A549 (cell line): ENCODE results near the gene MTG1. TPM values are rescaled to one million over a fixed set of nuclear protein-coding genes. Genes with fewer than 3 reads are reported as not detected.

Experiments used
- ATAC-seq, 2 experiments: fragments of 200-7000 bp in 1 of 2; fragments of >200 bp in 1 of 2; cut with Nextera tagmentation in 1 of 2; cut with Tn5 transposase in 1 of 2; 3 replicates each; pipeline versions ENCODE4 v1.8.0 to v1.9.1; 2018 to 2020; ENCODE audit warnings: mild to moderate bottlenecking in 1 of 2, moderate library complexity in 1 of 2
- CTCF ChIA-PET: fragments of 300-600 bp; sonication (Branson Sonifier 250); formaldehyde crosslinking; extraction: SDS; loops from one replicate; lab custom pipeline; 2021; ENCODE audit warnings: antibody characterized with exemption, inconsistent platforms; lab: Yijun Ruan, JAX
- POLR2A ChIA-PET: fragments of 350-600 bp; formaldehyde crosslinking; extraction: SDS; loops from one replicate; lab custom pipeline; 2021; ENCODE audit warnings: antibody characterized with exemption, inconsistent platforms; lab: Yijun Ruan, JAX
- DNase-seq, 2 experiments: peaks; one replicate each; pipeline versions ENCODE4 v3.0.0 to v3.0.0-alpha.2; 2011 to 2016; ENCODE audit warnings: low read depth in 1 of 2, low spot score in 1 of 2
- FAIRE-seq: peaks from 2 replicates; lab custom pipeline; 2011; peaks lifted over from hg19 to GRCh38; lab: Jason Lieb, UNC
- H3K27ac ChIP-seq, 2 experiments: fragments of >200 bp; sonication (Bioruptor Twin); formaldehyde crosslinking; 3 replicates each; pipeline ENCODE4 v1.5.1; 2016 to 2017
- H3K4me1 ChIP-seq: fragments of >200 bp; sonication (Bioruptor Twin); formaldehyde crosslinking; 3 replicates; pipeline ENCODE4 v1.6.1; 2016
- H3K4me2 ChIP-seq: fragments of >200 bp; sonication (Bioruptor Twin); formaldehyde crosslinking; 3 replicates; pipeline ENCODE4 v1.6.1; 2016
- H3K4me3 ChIP-seq: fragments of >200 bp; sonication (Bioruptor Twin); formaldehyde crosslinking; 3 replicates; pipeline ENCODE4 v1.5.1; 2016
- H3K9me3 ChIP-seq: fragments of >200 bp; sonication (Bioruptor Twin); formaldehyde crosslinking; 3 replicates; pipeline ENCODE4 v1.6.1; 2016
- BHLHE40 ChIP-seq: IDR thresholded peaks from 2 replicates; pipeline ENCODE4 v1.6.1; 2012; ENCODE audit warnings: low read depth, low read length, inconsistent platforms
- CBX8 ChIP-seq: fragments of 200-600 bp; sonication (generic); IDR thresholded peaks from 2 replicates; pipeline ENCODE4 v1.6.1; 2016
- CEBPB ChIP-seq, 2 experiments: fragments of >200 bp in 1 of 2; sonication (Bioruptor Twin) in 1 of 2; formaldehyde crosslinking in 1 of 2; IDR thresholded peaks; 2 replicates each; pipeline ENCODE4 v1.6.1; 2012 to 2016
- CHD2 ChIP-seq: fragments of 150-350 bp; IDR thresholded peaks from 2 replicates; pipeline ENCODE4 v1.6.1; 2014; ENCODE audit warnings: low read length; ENCODE audit not compliant: partially characterized antibody
- E2F6 ChIP-seq: IDR thresholded peaks from 2 replicates; pipeline ENCODE4 v1.6.1; 2012; ENCODE audit warnings: low read depth, borderline replicate concordance
- EHF ChIP-seq: fragments of 250-450 bp; sonication (Bioruptor Pico); IDR thresholded peaks from 2 replicates; pipeline ENCODE4 v1.5.0; 2020; ENCODE audit warnings: mild to moderate bottlenecking
- EP300 ChIP-seq, 2 experiments: fragments of >200 bp; sonication (Bioruptor Twin); formaldehyde crosslinking; IDR thresholded peaks; 2 replicates in 1 of 2; 3 replicates in 1 of 2; pipeline ENCODE4 v1.6.1; 2016 to 2017
- FOXS1 ChIP-seq: fragments of 250-450 bp; sonication (Bioruptor Pico); IDR thresholded peaks from 2 replicates; pipeline ENCODE4 v1.5.0; 2020; ENCODE audit warnings: mild to moderate bottlenecking, moderate library complexity
- HOXA7 ChIP-seq: fragments of 250-450 bp; sonication (Bioruptor Pico); IDR thresholded peaks from 2 replicates; pipeline ENCODE4 v1.5.0; 2020; ENCODE audit warnings: mild to moderate bottlenecking, moderate library complexity
- HOXB13 ChIP-seq: fragments of 250-450 bp; sonication (Bioruptor Pico); IDR thresholded peaks from 2 replicates; pipeline ENCODE4 v1.5.0; 2020; ENCODE audit warnings: low read depth, mild to moderate bottlenecking, moderate library complexity
- JUNB ChIP-seq: fragments of >200 bp; sonication (Bioruptor Twin); formaldehyde crosslinking; IDR thresholded peaks from 2 replicates; pipeline ENCODE4 v1.6.1; 2016
- KDM1A ChIP-seq: fragments of 200-600 bp; sonication (generic); IDR thresholded peaks from 2 replicates; pipeline ENCODE4 v1.6.1; 2016; ENCODE audit warnings: low read depth, mild to moderate bottlenecking
- KDM5A ChIP-seq: fragments of 200-600 bp; sonication (generic); IDR thresholded peaks from 2 replicates; pipeline ENCODE4 v1.6.1; 2016; ENCODE audit warnings: antibody characterized with exemption, mild to moderate bottlenecking
- MAZ ChIP-seq: fragments of 150-350 bp; IDR thresholded peaks from 2 replicates; pipeline ENCODE4 v1.6.1; 2014; ENCODE audit warnings: antibody characterized with exemption, low read depth, low read length, borderline replicate concordance
- NPAS2 ChIP-seq: fragments of 250-450 bp; sonication (Bioruptor Pico); IDR thresholded peaks from 2 replicates; pipeline ENCODE4 v1.8.0; 2022; ENCODE audit warnings: mild to moderate bottlenecking, moderate library complexity, borderline replicate concordance
- PHF8 ChIP-seq: fragments of 200-600 bp; sonication (generic); IDR thresholded peaks from 2 replicates; pipeline ENCODE4 v1.6.1; 2016; ENCODE audit warnings: low read depth, mild to moderate bottlenecking, antibody characterized with exemption, moderate library complexity, borderline replicate concordance
- POLR2A ChIP-seq: IDR thresholded peaks from 2 replicates; pipeline ENCODE4 v1.6.1; 2012; ENCODE audit warnings: mild to moderate bottlenecking, low read length
- RCOR1 ChIP-seq: fragments of 150-350 bp; IDR thresholded peaks from 2 replicates; pipeline ENCODE4 v1.6.1; 2014; ENCODE audit warnings: antibody characterized with exemption, low read length, low read depth
- RNF2 ChIP-seq: fragments of 200-600 bp; sonication (generic); IDR thresholded peaks from 2 replicates; pipeline ENCODE4 v1.6.1; 2016; ENCODE audit warnings: low read depth, mild to moderate bottlenecking, antibody characterized with exemption, moderate library complexity, borderline replicate concordance
- SMC3 ChIP-seq: fragments of >200 bp; sonication (Bioruptor Twin); formaldehyde crosslinking; IDR thresholded peaks from 3 replicates; pipeline ENCODE4 v1.6.1; 2018; ENCODE audit warnings: inconsistent platforms
- SREBF2 ChIP-seq: fragments of 450-650 bp; IDR thresholded peaks from 2 replicates; pipeline ENCODE4 v1.6.1; 2014; ENCODE audit warnings: mild to moderate bottlenecking, moderate library complexity
- TP53 ChIP-seq: fragments of 250-450 bp; sonication (Bioruptor Pico); IDR thresholded peaks from 2 replicates; pipeline ENCODE4 v1.5.0; 2021; ENCODE audit warnings: mild to moderate bottlenecking, moderate library complexity
- ZC3H11A ChIP-seq: fragments of 450-650 bp; IDR thresholded peaks from 2 replicates; pipeline ENCODE4 v1.6.1; 2014; ENCODE audit warnings: antibody characterized with exemption, mild to moderate bottlenecking
- ZFP36 ChIP-seq: fragments of 450-650 bp; IDR thresholded peaks from 2 replicates; pipeline ENCODE4 v1.6.1; 2014; ENCODE audit warnings: borderline replicate concordance; ENCODE audit not compliant: partially characterized antibody
- WGBS: methylation state at CpG from one replicate; pipeline ENCODE4 v1.1.6; 2017; ENCODE audit errors: missing lambda C conversion rate; 5-methylcytosine and 5-hydroxymethylcytosine counted together
- polyA plus RNA-seq, 4 experiments: library from polyadenylated mRNA; depleted of rRNA in 3 of 4; stranded (reverse); fragments of >200 nt; fragmentation: RNase III in 1 of 4; extraction: RNeasy Plus Mini Kit Qiagen cat#74134 plus additional on column Dnase treatment in 1 of 4; gene quantifications; 2 replicates in 3 of 4; 3 replicates in 1 of 4; pipeline ENCODE4 v1.2.3, GENCODE V29; 2011 to 2017
- TF ChIP-seq, protein P1 (sequence below): IDR thresholded peaks from 2 replicates; pipeline ENCODE4 v1.6.1; 2012
- TF ChIP-seq, protein P2 (sequence below): fragments of 250-450 bp; sonication (Bioruptor Pico); IDR thresholded peaks from 2 replicates; pipeline ENCODE4 v1.5.0; 2020; ENCODE audit warnings: low read depth, mild to moderate bottlenecking, moderate library complexity
- TF ChIP-seq, protein P3 (sequence below): fragments of >200 bp; sonication (Bioruptor Twin); formaldehyde crosslinking; IDR thresholded peaks from 3 replicates; pipeline ENCODE4 v1.5.1; 2016
- TF ChIP-seq, protein P4 (sequence below): fragments of 200-600 bp; sonication (generic); IDR thresholded peaks from 2 replicates; pipeline ENCODE4 v1.6.1; 2016; ENCODE audit warnings: antibody characterized with exemption, mild to moderate bottlenecking, moderate library complexity

The MTG1 gene
- polyA plus RNA-seq, 2 of the 4 experiments (the other 2 are of a cell fraction), result 60.3 to 67.2 TPM

DNA sequence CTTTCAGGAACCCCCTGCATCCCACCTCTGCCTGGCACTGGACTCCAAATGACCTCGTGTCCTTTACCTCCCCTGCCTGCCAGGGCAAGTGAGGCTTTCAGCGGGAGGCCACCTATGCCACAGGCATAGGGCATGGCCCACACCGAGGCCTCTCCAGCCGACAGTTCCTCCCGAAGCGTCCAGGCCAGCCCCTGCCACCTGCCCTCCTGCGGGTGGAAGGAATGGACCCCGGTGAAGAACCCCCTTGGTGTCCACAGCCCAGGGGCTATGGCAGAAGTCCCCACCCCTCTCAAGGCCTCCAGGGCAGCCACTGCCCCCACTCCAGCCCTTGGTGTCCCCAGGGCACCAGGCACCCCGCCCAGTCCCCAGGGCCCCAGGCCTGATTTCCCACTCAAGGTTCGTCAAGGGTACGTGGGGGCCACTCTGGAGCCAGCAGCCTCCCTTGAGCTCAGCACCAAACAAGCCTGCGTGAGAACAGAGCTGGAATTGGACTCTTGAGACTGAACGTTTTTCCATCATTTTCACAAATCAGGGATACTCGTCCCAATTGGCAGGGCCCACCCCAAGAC, 39.2 kb upstream of the MTG1 start:
- Histone ChIP-seq H3K4me3 (no peak overlapping the region), H3K27ac (no peak overlapping the region), H3K9me3 (no peaks in the 10 kb centered on the region), H3K4me2 (no peak overlapping the region), H3K4me1 (peaks cover 10% of the 10 kb centered on the region; the same call in 1 of the 3 replicates)
- CTCF ChIA-PET, result interaction anchor here (0.7 to 5.5 kb wide), 3 partner anchors 8 to 47 kb away, joined by 3 to 38 read pairs (median 4); partner anchors contain the start of gene PRAP1
- ATAC-seq (no peak), DNase-seq (no peak), FAIRE-seq (no peak)
- no peak for TF ChIP-seq EP300 (IDR thresholded peaks at IDR 0.05)
- TF ChIP-seq RNF2, result no peak
- no peak for TF ChIP-seq E2F6
- no peak for TF ChIP-seq SMC3
- no peak for TF ChIP-seq SREBF2
- no peak for TF ChIP-seq PHF8
- no peak for TF ChIP-seq MAZ
- no peak for TF ChIP-seq KDM1A
- no peak for TF ChIP-seq NPAS2 (CRISPR knock-in tag)
- no peak for TF ChIP-seq CEBPB (IDR thresholded peaks at IDR 0.05)
- no peak for TF ChIP-seq ZFP36
- TF ChIP-seq TP53 (CRISPR knock-in tag), result no peak
- TF ChIP-seq, protein P1, sequence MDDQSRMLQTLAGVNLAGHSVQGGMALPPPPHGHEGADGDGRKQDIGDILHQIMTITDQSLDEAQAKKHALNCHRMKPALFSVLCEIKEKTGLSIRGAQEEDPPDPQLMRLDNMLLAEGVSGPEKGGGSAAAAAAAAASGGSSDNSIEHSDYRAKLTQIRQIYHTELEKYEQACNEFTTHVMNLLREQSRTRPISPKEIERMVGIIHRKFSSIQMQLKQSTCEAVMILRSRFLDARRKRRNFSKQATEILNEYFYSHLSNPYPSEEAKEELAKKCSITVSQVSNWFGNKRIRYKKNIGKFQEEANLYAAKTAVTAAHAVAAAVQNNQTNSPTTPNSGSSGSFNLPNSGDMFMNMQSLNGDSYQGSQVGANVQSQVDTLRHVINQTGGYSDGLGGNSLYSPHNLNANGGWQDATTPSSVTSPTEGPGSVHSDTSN, result no peak
- TF ChIP-seq HOXA7 (CRISPR knock-in tag), result no peak
- TF ChIP-seq CBX8, result no peak
- TF ChIP-seq, protein P2, sequence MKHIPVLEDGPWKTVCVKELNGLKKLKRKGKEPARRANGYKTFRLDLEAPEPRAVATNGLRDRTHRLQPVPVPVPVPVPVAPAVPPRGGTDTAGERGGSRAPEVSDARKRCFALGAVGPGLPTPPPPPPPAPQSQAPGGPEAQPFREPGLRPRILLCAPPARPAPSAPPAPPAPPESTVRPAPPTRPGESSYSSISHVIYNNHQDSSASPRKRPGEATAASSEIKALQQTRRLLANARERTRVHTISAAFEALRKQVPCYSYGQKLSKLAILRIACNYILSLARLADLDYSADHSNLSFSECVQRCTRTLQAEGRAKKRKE, result no peak
- TF ChIP-seq, protein P3, sequence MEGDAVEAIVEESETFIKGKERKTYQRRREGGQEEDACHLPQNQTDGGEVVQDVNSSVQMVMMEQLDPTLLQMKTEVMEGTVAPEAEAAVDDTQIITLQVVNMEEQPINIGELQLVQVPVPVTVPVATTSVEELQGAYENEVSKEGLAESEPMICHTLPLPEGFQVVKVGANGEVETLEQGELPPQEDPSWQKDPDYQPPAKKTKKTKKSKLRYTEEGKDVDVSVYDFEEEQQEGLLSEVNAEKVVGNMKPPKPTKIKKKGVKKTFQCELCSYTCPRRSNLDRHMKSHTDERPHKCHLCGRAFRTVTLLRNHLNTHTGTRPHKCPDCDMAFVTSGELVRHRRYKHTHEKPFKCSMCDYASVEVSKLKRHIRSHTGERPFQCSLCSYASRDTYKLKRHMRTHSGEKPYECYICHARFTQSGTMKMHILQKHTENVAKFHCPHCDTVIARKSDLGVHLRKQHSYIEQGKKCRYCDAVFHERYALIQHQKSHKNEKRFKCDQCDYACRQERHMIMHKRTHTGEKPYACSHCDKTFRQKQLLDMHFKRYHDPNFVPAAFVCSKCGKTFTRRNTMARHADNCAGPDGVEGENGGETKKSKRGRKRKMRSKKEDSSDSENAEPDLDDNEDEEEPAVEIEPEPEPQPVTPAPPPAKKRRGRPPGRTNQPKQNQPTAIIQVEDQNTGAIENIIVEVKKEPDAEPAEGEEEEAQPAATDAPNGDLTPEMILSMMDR, result no peak
- no peak for TF ChIP-seq POLR2A
- no peak for TF ChIP-seq KDM5A
- POLR2A ChIA-PET, result no interaction called here
- 84% methylated on average over 8 of the region's 14 CpGs for WGBS

- peaks cover 10% of the 10 kb centered on the region; the same call in 1 of the 3 replicates for H3K4me1 ChIP-seq
- H3K27ac ChIP-seq, result no peak overlapping the region
- no peaks in the 10 kb centered on the region for H3K9me3 ChIP-seq
- ChIA-PET CTCF (interaction anchor here (0.7 to 5.5 kb wide), 3 partner anchors 8 to 47 kb away, joined by 3 to 38 read pairs (median 4); partner anchors contain the start of gene PRAP1), POLR2A (no interaction called here)
- ATAC-seq, result no peak
- H3K4me3 ChIP-seq, result no peak overlapping the region
- no peak overlapping the region for H3K4me2 ChIP-seq
- 77% methylated on average over 4 of the region's 6 CpGs for WGBS
- no peak for DNase-seq
- FAIRE-seq, result no peak
- TF ChIP-seq, protein P4, sequence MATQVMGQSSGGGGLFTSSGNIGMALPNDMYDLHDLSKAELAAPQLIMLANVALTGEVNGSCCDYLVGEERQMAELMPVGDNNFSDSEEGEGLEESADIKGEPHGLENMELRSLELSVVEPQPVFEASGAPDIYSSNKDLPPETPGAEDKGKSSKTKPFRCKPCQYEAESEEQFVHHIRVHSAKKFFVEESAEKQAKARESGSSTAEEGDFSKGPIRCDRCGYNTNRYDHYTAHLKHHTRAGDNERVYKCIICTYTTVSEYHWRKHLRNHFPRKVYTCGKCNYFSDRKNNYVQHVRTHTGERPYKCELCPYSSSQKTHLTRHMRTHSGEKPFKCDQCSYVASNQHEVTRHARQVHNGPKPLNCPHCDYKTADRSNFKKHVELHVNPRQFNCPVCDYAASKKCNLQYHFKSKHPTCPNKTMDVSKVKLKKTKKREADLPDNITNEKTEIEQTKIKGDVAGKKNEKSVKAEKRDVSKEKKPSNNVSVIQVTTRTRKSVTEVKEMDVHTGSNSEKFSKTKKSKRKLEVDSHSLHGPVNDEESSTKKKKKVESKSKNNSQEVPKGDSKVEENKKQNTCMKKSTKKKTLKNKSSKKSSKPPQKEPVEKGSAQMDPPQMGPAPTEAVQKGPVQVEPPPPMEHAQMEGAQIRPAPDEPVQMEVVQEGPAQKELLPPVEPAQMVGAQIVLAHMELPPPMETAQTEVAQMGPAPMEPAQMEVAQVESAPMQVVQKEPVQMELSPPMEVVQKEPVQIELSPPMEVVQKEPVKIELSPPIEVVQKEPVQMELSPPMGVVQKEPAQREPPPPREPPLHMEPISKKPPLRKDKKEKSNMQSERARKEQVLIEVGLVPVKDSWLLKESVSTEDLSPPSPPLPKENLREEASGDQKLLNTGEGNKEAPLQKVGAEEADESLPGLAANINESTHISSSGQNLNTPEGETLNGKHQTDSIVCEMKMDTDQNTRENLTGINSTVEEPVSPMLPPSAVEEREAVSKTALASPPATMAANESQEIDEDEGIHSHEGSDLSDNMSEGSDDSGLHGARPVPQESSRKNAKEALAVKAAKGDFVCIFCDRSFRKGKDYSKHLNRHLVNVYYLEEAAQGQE, result no peak
- TF ChIP-seq, protein P2, result no peak
- TF ChIP-seq, protein P3, result no peak
- TF ChIP-seq JUNB (no peak), BHLHE40 (no peak), FOXS1 (CRISPR knock-in tag) (no peak), RCOR1 (no peak), EHF (CRISPR knock-in tag) (no peak), HOXB13 (CRISPR knock-in tag) (no peak), ZC3H11A (no peak), CHD2 (no peak), CEBPB (IDR thresholded peaks at IDR 0.05) (no peak)
These were observed 38.7 kb upstream of the MTG1 start for GRCh38 chr10:133355266-133355665.
